Muscle of leg (tissue), 11 donors: ENCODE data around the gene SEMA5A. TPM values are rescaled to one million over a fixed set of nuclear protein-coding genes. Genes with fewer than 3 reads are reported as not detected.

ENCODE experiments used
- DNase-seq: peaks from one replicate; pipeline ENCODE4 v3.0.0; 2013
- H3K27ac ChIP-seq: one replicate; pipeline ENCODE4 v1.5.1; 2013; ENCODE audit warnings: mild to moderate bottlenecking, low read length, control low read depth
- H3K27me3 ChIP-seq: one replicate; pipeline ENCODE4 v1.6.1; 2013; ENCODE audit warnings: low read length; ENCODE audit not compliant: control insufficient read depth, insufficient read depth
- H3K36me3 ChIP-seq: one replicate; pipeline ENCODE4 v1.6.1; 2013; ENCODE audit warnings: low read length; ENCODE audit not compliant: control insufficient read depth, insufficient read depth
- H3K4me1 ChIP-seq: one replicate; pipeline ENCODE4 v1.6.1; 2013; ENCODE audit warnings: low read length; ENCODE audit not compliant: control insufficient read depth, insufficient read depth
- H3K4me3 ChIP-seq: one replicate; pipeline ENCODE4 v1.5.1; 2013; ENCODE audit warnings: low read length, control low read depth
- H3K9me3 ChIP-seq: replicated peaks from 2 replicates; pipeline ENCODE4 v1.6.1; 2013; ENCODE audit warnings: low read depth, low read length; ENCODE audit not compliant: control insufficient read depth
- WGBS: methylation state at CpG from one replicate; pipeline ENCODE4 v1.1.5; 2013; ENCODE audit warnings: missing lambda C conversion rate; ENCODE audit not compliant: insufficient coverage; 5-methylcytosine and 5-hydroxymethylcytosine counted together
- polyA plus RNA-seq, 8 donors: library from polyadenylated mRNA; unstranded; fragments of 120-200 nt; gene quantifications; one replicate each; pipeline versions ENCODE4 v1.2.1 to v1.2.3, GENCODE V29; 2013; ENCODE audit warnings: inconsistent platforms in 1 of 8, low replicate concordance in 1 of 8; ENCODE audit not compliant: insufficient read length in 8 of 8, insufficient read depth in 1 of 8
- total RNA-seq: library from RNA; stranded (reverse); fragments of 120-200 nt; gene quantifications from one replicate; pipeline ENCODE4 v1.2.4, GENCODE V29; 2013

The SEMA5A gene
- total and polyA plus RNA-seq, 9 donors: 25.1 to 53.5 (median 37.3) TPM

DNA sequence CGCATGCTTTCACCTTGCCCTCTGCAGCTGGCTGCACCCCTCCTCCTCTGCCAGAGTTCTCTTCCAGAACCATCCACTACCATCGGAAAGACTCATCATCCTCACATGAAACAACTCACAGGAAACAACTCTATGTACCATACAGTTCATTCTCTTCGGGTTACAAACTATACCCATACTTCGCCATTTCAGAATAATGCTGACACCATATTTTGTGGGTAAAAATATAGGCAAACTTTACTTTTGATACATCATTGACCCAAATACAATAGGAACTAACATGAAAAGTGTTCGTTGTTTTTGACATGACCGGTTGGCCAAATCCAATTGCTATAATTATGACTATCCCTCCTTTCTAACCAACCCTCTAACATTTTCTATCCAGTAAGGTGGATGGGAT is 421.0 kb downstream of the SEMA5A start:
- DNase-seq: no peak
- no peak overlapping the region for H3K4me3 ChIP-seq

GRCh38 chr5:9124071-9124470 is 421.8 kb downstream of the SEMA5A start:
- Histone ChIP-seq H3K9me3 (no peaks in the 10 kb centered on the region), H3K4me1 (no peaks in the 10 kb centered on the region), H3K36me3 (peaks cover under 1% of the 10 kb centered on the region), H3K27me3 (no peaks in the 10 kb centered on the region), H3K4me3 (no peak overlapping the region), H3K27ac (no peak overlapping the region)
- DNase-seq: no peak
- 100% methylated on average over 2 of the region's 3 CpGs for WGBS

More for the DNA sequence above, 421.0 kb downstream of the SEMA5A start:
- Histone ChIP-seq H3K4me1 (no peaks in the 10 kb centered on the region), H3K27ac (no peak overlapping the region), H3K9me3 (no peaks in the 10 kb centered on the region), H3K36me3 (no peaks in the 10 kb centered on the region), H3K27me3 (no peaks in the 10 kb centered on the region)
- 93% methylated on average over 2 of the region's 6 CpGs for WGBS

GRCh38 chr5:9122528-9122927 is 423.3 kb downstream of the SEMA5A start:
- DNase-seq: no peak
- Histone ChIP-seq H3K27ac (no peak overlapping the region), H3K4me3 (no peak overlapping the region), H3K36me3 (peaks cover 9% of the 10 kb centered on the region), H3K27me3 (no peaks in the 10 kb centered on the region), H3K9me3 (no peaks in the 10 kb centered on the region), H3K4me1 (no peaks in the 10 kb centered on the region)
- 92% methylated on average over 13 of the region's 16 CpGs for WGBS

DNA sequence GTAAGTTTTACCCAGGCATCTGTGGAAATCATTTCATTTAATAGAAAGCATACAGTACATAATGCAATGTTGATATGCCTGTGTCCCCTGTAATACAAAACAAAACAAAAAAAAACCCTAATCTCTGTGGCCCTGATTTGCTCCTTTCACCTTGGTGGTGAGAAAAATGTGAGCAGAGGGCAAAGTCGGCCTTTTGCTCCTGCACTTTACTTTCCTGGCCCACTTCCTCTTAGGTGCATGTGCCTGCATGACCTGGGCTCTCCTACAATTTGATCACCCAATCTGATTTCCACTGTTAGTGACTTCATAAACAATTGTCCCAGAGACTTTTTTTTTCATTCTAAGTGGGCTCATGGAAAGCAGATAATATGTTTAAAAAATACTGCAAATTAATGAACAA is 424.3 kb downstream of the SEMA5A start:
- WGBS: no CpG with 5 or more reads among the region's 1 CpG
- no peak for DNase-seq
- H3K36me3 ChIP-seq: peaks cover 9% of the 10 kb centered on the region
- no peaks in the 10 kb centered on the region for H3K4me1 ChIP-seq
- H3K4me3 ChIP-seq: no peak overlapping the region
- no peaks in the 10 kb centered on the region for H3K27me3 ChIP-seq
- no peak overlapping the region for H3K27ac ChIP-seq
- H3K9me3 ChIP-seq: no peaks in the 10 kb centered on the region

- H3K4me1 ChIP-seq: no peaks in the 10 kb centered on the region
- no peaks in the 10 kb centered on the region for H3K9me3 ChIP-seq
- peaks cover 21% of the 10 kb centered on the region for H3K36me3 ChIP-seq
- no peak overlapping the region for H3K27ac ChIP-seq
- WGBS: 86% methylated on average over 21 of the region's 22 CpGs
- no peaks in the 10 kb centered on the region for H3K27me3 ChIP-seq
- DNase-seq: no peak
- H3K4me3 ChIP-seq: no peak overlapping the region
These were observed 427.0 kb downstream of the SEMA5A start for GRCh38 chr5:9118852-9119251.

DNA sequence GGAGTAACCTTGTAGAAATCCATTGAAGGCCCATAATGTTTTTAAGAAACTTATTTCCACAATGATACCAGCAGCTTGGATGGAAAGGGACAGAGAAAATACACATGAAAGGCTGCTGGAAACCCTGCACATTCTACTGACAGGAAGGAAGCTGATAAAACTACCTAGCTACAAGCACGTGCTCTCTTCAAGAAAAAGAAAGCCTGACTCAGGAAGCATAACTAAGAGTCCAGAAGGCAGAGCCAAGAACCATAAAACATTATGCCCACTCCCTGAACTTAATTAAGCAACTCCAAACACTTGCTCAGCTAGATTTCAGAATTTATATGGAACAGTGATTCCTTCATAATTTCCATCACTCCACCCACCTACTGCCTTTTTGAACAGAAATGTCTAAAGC is 430.8 kb downstream of the SEMA5A start:
- Histone ChIP-seq H3K4me3 (no peak overlapping the region), H3K27me3 (no peaks in the 10 kb centered on the region), H3K36me3 (peaks cover 24% of the 10 kb centered on the region), H3K4me1 (no peaks in the 10 kb centered on the region), H3K9me3 (no peaks in the 10 kb centered on the region), H3K27ac (no peak overlapping the region)
- 83% methylated on average over 1 of the region's 1 CpG for WGBS
- no peak for DNase-seq

- no CpG with 5 or more reads among the region's 4 CpGs for WGBS
- H3K27me3 ChIP-seq: no peaks in the 10 kb centered on the region
- H3K4me3 ChIP-seq: no peak overlapping the region
- H3K27ac ChIP-seq: no peak overlapping the region
- H3K36me3 ChIP-seq: peaks cover 21% of the 10 kb centered on the region
- no peaks in the 10 kb centered on the region for H3K4me1 ChIP-seq
- DNase-seq: no peak
- H3K9me3 ChIP-seq: no peaks in the 10 kb centered on the region
These were observed 433.2 kb downstream of the SEMA5A start for GRCh38 chr5:9112520-9113291.

GRCh38 chr5:9108162-9108561 is 437.7 kb downstream of the SEMA5A start:
- no CpG with 5 or more reads among the region's 6 CpGs for WGBS
- Histone ChIP-seq H3K27me3 (no peaks in the 10 kb centered on the region), H3K4me1 (peaks cover 3% of the 10 kb centered on the region)

GRCh38 chr5:9105851-9106250 is 440.0 kb downstream of the SEMA5A start:
- H3K27ac ChIP-seq: no peak overlapping the region
- peaks cover 3% of the 10 kb centered on the region for H3K4me1 ChIP-seq
- H3K4me3 ChIP-seq: no peak overlapping the region
- WGBS: 80% methylated on average over 1 of the region's 3 CpGs
- DNase-seq: no peak
- H3K36me3 ChIP-seq: peaks cover 11% of the 10 kb centered on the region
- H3K9me3 ChIP-seq: no peaks in the 10 kb centered on the region
- no peaks in the 10 kb centered on the region for H3K27me3 ChIP-seq

More at GRCh38 chr5:9108162-9108561, 437.7 kb downstream of the SEMA5A start:
- Histone ChIP-seq H3K4me3 (no peak overlapping the region), H3K36me3 (peaks cover 11% of the 10 kb centered on the region), H3K27ac (no peak overlapping the region), H3K9me3 (no peaks in the 10 kb centered on the region)
- DNase-seq: no peak

DNA sequence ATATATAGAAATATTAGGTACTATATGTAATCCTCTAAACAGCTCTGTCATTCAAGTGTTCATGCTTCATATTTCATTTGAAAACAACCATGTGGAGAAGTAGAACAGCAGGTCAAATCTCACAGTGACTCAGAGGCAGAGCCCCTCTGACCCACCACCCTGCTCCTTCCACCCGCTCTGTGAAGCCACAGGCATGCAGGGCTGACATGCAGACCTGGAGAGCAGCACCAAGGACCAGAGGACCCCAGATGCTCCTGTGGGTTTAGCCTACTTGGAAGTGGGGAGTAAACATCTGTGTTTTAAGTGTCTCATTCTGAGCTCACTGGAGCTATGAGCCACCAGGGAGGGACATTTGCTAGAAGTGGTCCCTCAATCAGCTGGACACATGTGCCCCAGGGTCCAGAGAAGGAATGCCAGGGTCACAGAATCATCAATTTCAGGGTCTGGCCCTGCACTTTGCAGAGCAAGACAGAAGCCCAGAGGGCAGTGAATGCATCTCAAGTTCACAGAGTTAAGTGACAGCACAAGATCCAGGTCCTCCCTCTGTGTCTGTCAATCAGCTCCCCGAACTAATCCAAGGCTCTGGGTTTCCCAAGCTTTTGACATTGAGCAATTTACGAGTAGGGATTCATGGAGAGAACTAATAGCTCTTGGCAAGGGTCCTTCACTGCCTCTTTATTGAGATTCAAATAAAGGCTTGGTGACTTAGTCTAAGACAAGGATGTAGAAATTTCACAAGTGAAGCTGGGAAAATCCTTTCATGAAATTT is 441.1 kb downstream of the SEMA5A start:
- no peaks in the 10 kb centered on the region for H3K9me3 ChIP-seq
- H3K36me3 ChIP-seq: peaks cover 8% of the 10 kb centered on the region
- H3K27ac ChIP-seq: no peak overlapping the region
- H3K4me1 ChIP-seq: peaks cover 3% of the 10 kb centered on the region
- no peaks in the 10 kb centered on the region for H3K27me3 ChIP-seq
- WGBS: no CpG with 5 or more reads among the region's 3 CpGs
- H3K4me3 ChIP-seq: no peak overlapping the region
- DNase-seq: no peak
